ENCODE measurements around the gene BUD31. TPM values are rescaled to one million over a fixed set of nuclear protein-coding genes. Genes with fewer than 3 reads are reported as not detected.

Gene BUD31
- total RNA-seq, 1 donor from 2014 or later = 73.4 TPM

GRCh38 chr7:99452541-99452940 is 43.8 kb downstream of the BUD31 start:
- TF ChIP-seq, protein P1, sequence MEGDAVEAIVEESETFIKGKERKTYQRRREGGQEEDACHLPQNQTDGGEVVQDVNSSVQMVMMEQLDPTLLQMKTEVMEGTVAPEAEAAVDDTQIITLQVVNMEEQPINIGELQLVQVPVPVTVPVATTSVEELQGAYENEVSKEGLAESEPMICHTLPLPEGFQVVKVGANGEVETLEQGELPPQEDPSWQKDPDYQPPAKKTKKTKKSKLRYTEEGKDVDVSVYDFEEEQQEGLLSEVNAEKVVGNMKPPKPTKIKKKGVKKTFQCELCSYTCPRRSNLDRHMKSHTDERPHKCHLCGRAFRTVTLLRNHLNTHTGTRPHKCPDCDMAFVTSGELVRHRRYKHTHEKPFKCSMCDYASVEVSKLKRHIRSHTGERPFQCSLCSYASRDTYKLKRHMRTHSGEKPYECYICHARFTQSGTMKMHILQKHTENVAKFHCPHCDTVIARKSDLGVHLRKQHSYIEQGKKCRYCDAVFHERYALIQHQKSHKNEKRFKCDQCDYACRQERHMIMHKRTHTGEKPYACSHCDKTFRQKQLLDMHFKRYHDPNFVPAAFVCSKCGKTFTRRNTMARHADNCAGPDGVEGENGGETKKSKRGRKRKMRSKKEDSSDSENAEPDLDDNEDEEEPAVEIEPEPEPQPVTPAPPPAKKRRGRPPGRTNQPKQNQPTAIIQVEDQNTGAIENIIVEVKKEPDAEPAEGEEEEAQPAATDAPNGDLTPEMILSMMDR (IDR thresholded peaks at IDR 0.05; ENCODE audit: unreplicated experiment) = no peak
- Mint-ChIP-seq H3K36me3 (ENCODE audit: low read depth, unreplicated experiment) (peaks cover 32% of the 10 kb centered on the region), H3K4me1 (ENCODE audit: unreplicated experiment) (no peaks in the 10 kb centered on the region), H3K27me3 (ENCODE audit: unreplicated experiment) (peaks cover 2% of the 10 kb centered on the region), H3K27ac (ENCODE audit: unreplicated experiment) (no peak overlapping the region), H3K4me3 (ENCODE audit: unreplicated experiment) (no peak overlapping the region), H3K9me3 (ENCODE audit: unreplicated experiment) (no peaks in the 10 kb centered on the region)
- DNase-seq (ENCODE audit: low spot score) = no peak

- TF ChIP-seq, protein P1 (IDR thresholded peaks at IDR 0.05; ENCODE audit: unreplicated experiment) = no peak
- H3K27ac Mint-ChIP-seq (ENCODE audit: unreplicated experiment) = no peak overlapping the region
- H3K4me1 Mint-ChIP-seq (ENCODE audit: unreplicated experiment) = no peaks in the 10 kb centered on the region
- H3K36me3 Mint-ChIP-seq (ENCODE audit: low read depth, unreplicated experiment) = peaks cover 28% of the 10 kb centered on the region
- H3K4me3 Mint-ChIP-seq (ENCODE audit: unreplicated experiment) = no peak overlapping the region
- H3K27me3 Mint-ChIP-seq (ENCODE audit: unreplicated experiment) = peaks cover 2% of the 10 kb centered on the region
- no peak for DNase-seq (ENCODE audit: low spot score)
- no peaks in the 10 kb centered on the region for H3K9me3 Mint-ChIP-seq (ENCODE audit: unreplicated experiment)
Measured at GRCh38 chr7:99453105-99453504, 44.3 kb downstream of the BUD31 start.

DNA sequence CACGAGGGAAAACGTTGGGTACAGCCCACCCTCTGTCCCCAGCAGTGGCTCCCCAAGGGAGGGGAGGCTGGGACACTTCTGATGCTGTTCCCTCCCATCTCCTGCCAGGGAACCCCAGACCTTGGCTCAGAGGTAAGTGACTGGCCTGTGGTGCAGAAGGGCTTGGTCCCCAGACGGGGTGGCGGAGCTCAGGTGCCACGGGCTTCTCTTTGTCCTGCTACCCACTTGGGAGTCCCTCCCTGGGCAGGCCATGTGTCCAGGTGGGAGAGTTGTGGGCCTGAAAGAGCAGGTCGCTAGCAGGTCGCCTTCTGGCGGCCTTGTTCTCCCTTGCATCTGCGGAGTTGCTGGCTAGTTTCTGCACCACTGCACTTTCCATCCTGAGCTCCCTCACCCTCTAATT is 47.1 kb downstream of the BUD31 start:
- Mint-ChIP-seq H3K27ac (ENCODE audit: unreplicated experiment) (no peak overlapping the region), H3K36me3 (ENCODE audit: low read depth, unreplicated experiment) (peaks cover 43% of the 10 kb centered on the region), H3K27me3 (ENCODE audit: unreplicated experiment) (peaks cover 7% of the 10 kb centered on the region), H3K9me3 (ENCODE audit: unreplicated experiment) (no peaks in the 10 kb centered on the region), H3K4me3 (ENCODE audit: unreplicated experiment) (no peak overlapping the region), H3K4me1 (ENCODE audit: unreplicated experiment) (peaks cover 7% of the 10 kb centered on the region)
- TF ChIP-seq, protein P1 (IDR thresholded peaks at IDR 0.05; ENCODE audit: unreplicated experiment) = no peak
- no peak for DNase-seq (ENCODE audit: low spot score)

GRCh38 chr7:99456288-99456687 is 47.5 kb downstream of the BUD31 start:
- Mint-ChIP-seq H3K36me3 (ENCODE audit: low read depth, unreplicated experiment) (peaks cover 40% of the 10 kb centered on the region), H3K4me3 (ENCODE audit: unreplicated experiment) (no peak overlapping the region), H3K27ac (ENCODE audit: unreplicated experiment) (no peak overlapping the region)

DNA sequence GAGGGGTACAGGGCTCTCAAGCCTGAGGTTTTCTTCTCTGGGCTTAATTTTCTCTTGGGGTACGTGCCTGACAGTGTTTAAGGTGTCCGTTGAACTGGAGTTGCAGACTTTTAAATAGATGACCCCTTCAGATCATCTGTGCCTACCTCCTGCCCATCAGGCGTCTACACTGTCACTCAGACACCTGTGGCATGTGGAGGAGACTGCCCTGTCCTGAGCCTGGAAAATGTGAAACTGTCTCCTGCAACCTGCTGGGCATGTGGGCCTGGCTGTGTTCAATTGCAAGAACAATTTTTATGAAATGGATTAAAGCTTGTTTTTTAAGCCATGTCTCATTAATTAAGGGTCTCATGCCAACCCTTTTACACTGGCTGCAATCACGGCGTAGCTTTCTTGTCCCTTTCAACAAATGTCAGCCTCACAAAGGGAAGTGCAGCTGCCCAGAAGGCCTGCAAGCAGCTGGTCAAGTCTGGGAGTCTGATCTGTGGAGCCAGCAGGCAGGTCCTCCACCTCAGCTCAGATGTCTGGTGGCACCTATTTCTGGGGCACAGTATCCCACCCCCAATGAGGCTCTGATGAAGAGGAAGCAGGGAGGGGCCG is 48.4 kb downstream of the BUD31 start:
- Mint-ChIP-seq H3K36me3 (ENCODE audit: low read depth, unreplicated experiment) (peaks cover 40% of the 10 kb centered on the region), H3K27ac (ENCODE audit: unreplicated experiment) (no peak overlapping the region)

More at GRCh38 chr7:99456288-99456687, 47.5 kb downstream of the BUD31 start:
- Mint-ChIP-seq H3K9me3 (ENCODE audit: unreplicated experiment) (no peaks in the 10 kb centered on the region), H3K4me1 (ENCODE audit: unreplicated experiment) (peaks cover 7% of the 10 kb centered on the region), H3K27me3 (ENCODE audit: unreplicated experiment) (peaks cover 7% of the 10 kb centered on the region)
- DNase-seq (ENCODE audit: low spot score) = no peak
- TF ChIP-seq, protein P1 (IDR thresholded peaks at IDR 0.05; ENCODE audit: unreplicated experiment) = no peak

More for the DNA sequence above, 48.4 kb downstream of the BUD31 start:
- TF ChIP-seq, protein P1 (IDR thresholded peaks at IDR 0.05; ENCODE audit: unreplicated experiment) = no peak
- DNase-seq (ENCODE audit: low spot score) = no peak
- H3K9me3 Mint-ChIP-seq (ENCODE audit: unreplicated experiment) = no peaks in the 10 kb centered on the region
- H3K4me3 Mint-ChIP-seq (ENCODE audit: unreplicated experiment) = peak overlapping the region; percentile 59
- H3K4me1 Mint-ChIP-seq (ENCODE audit: unreplicated experiment) = peaks cover 7% of the 10 kb centered on the region
- H3K27me3 Mint-ChIP-seq (ENCODE audit: unreplicated experiment) = peaks cover 7% of the 10 kb centered on the region

Measured in endothelial cell (in vitro differentiated cells).